Type B pancreatic cell (in vitro differentiated cells): ENCODE data around the gene SLC29A1. TPM values are rescaled to one million over a fixed set of nuclear protein-coding genes. Genes with fewer than 3 reads are reported as not detected.
A peak's percentile ranks its signal among the peaks of the same experiment; 100 is the strongest.

Experiments used
- DNase-seq: peaks from one replicate; pipeline ENCODE4 v3.0.0; 2021; ENCODE audit warnings: mixed read lengths; ENCODE audit not compliant: unreplicated experiment; ENCODE audit errors: extremely low spot score
- H3K27ac Mint-ChIP-seq: 2 replicates; pipeline ENCODE4 v1.8.0; 2021; ENCODE audit warnings: mild to moderate bottlenecking, mixed read lengths
- H3K27me3 Mint-ChIP-seq: 2 replicates; pipeline ENCODE4 v1.8.0; 2021; ENCODE audit warnings: mixed read lengths
- H3K36me3 Mint-ChIP-seq: 2 replicates; pipeline ENCODE4 v1.8.0; 2021; ENCODE audit warnings: mixed read lengths
- H3K4me1 Mint-ChIP-seq: one replicate; pipeline ENCODE4 v1.8.0; 2021; ENCODE audit warnings: mixed read lengths; ENCODE audit not compliant: unreplicated experiment
- H3K4me3 Mint-ChIP-seq: 2 replicates; pipeline ENCODE4 v1.8.0; 2021; ENCODE audit warnings: mild to moderate bottlenecking, mixed read lengths
- H3K9me3 Mint-ChIP-seq: 2 replicates; pipeline ENCODE4 v1.8.0; 2021; ENCODE audit warnings: mixed read lengths
- CTCF ChIP-seq: fragments of 200-600 bp; sonication (generic); conservative IDR thresholded peaks from 2 replicates; pipeline ENCODE4 v1.5.0; 2021; ENCODE audit warnings: antibody characterized with exemption, mild to moderate bottlenecking
- total RNA-seq: library from RNA; stranded (reverse); gene quantifications from 2 replicates; pipeline ENCODE4 v1.2.1, GENCODE V29; 2021; ENCODE audit warnings: low replicate concordance

Gene SLC29A1
- total RNA-seq, 1 donor from 2014 or later = 33.6 TPM

GRCh38 chr6:44255105-44255808, 31.9 kb downstream of the SLC29A1 start:
- Mint-ChIP-seq H3K9me3 (no peaks in the 10 kb centered on the region), H3K27me3 (no peaks in the 10 kb centered on the region), H3K4me1 (peaks cover 49% of the 10 kb centered on the region), H3K36me3 (peaks cover 28% of the 10 kb centered on the region), H3K4me3 (peak overlapping the region; percentile 90), H3K27ac (peak overlapping the region; percentile 91)
- no peak for TF ChIP-seq CTCF
- no peak for DNase-seq

- Mint-ChIP-seq H3K36me3 (peaks cover 24% of the 10 kb centered on the region), H3K27ac (peak overlapping the region; percentile 91), H3K4me1 (peaks cover 47% of the 10 kb centered on the region), H3K27me3 (no peaks in the 10 kb centered on the region), H3K4me3 (peak overlapping the region; percentile 90), H3K9me3 (no peaks in the 10 kb centered on the region)
- DNase-seq = no peak
- no peak for TF ChIP-seq CTCF
These were observed 32.7 kb downstream of the SLC29A1 start for GRCh38 chr6:44255871-44256774.

- H3K36me3 Mint-ChIP-seq = peaks cover 18% of the 10 kb centered on the region
- H3K9me3 Mint-ChIP-seq = no peaks in the 10 kb centered on the region
- no peak for DNase-seq
- no peaks in the 10 kb centered on the region for H3K27me3 Mint-ChIP-seq
- peak overlapping the region; percentile 90 for H3K4me3 Mint-ChIP-seq
- H3K4me1 Mint-ChIP-seq = peaks cover 45% of the 10 kb centered on the region
- peak overlapping the region; percentile 91 for H3K27ac Mint-ChIP-seq
- TF ChIP-seq CTCF = no peak
These were observed 33.3 kb downstream of the SLC29A1 start for GRCh38 chr6:44256775-44257024.

GRCh38 chr6:44257025-44257752, 33.8 kb downstream of the SLC29A1 start, which contains the start of gene SLC35B2:
Gene SLC35B2, minus strand, starts transcription at chr6:44257528. Its CDS starts 118 bp downstream, at chr6:44257410.
- peaks cover 41% of the 10 kb centered on the region for H3K4me1 Mint-ChIP-seq
- peak within 1 kb of the TSS; percentile 92 for H3K4me3 Mint-ChIP-seq
- DNase-seq = peak; percentile 86
- H3K27me3 Mint-ChIP-seq = no peaks in the 10 kb centered on the region
- H3K27ac Mint-ChIP-seq = peak within 1 kb of the TSS; percentile 94
- no peaks in the 10 kb centered on the region for H3K9me3 Mint-ChIP-seq
- TF ChIP-seq CTCF = peak; percentile 87
- peaks cover 13% of the 10 kb centered on the region for H3K36me3 Mint-ChIP-seq

GRCh38 chr6:44257753-44258324, 34.4 kb downstream of the SLC29A1 start:
- H3K27ac Mint-ChIP-seq = peak overlapping the region; percentile 94
- no peaks in the 10 kb centered on the region for H3K27me3 Mint-ChIP-seq
- peaks cover 41% of the 10 kb centered on the region for H3K4me1 Mint-ChIP-seq
- H3K36me3 Mint-ChIP-seq = peaks cover 10% of the 10 kb centered on the region
- H3K4me3 Mint-ChIP-seq = peak overlapping the region; percentile 92
- peak; percentile 36 for TF ChIP-seq CTCF
- no peak for DNase-seq
- H3K9me3 Mint-ChIP-seq = no peaks in the 10 kb centered on the region
